Ishikawa (cell line): ENCODE results near the gene SASH1.

Experiments used
- CEBPB ChIP-seq: IDR thresholded peaks from 2 replicates; pipeline ENCODE4 v1.6.1; 2012
- CREB1 ChIP-seq: IDR thresholded peaks from 2 replicates; pipeline ENCODE4 v1.6.1; 2012; ENCODE audit warnings: low read depth
- EGR1 ChIP-seq: IDR thresholded peaks from 2 replicates; pipeline ENCODE4 v1.6.1; 2012
- EP300 ChIP-seq: IDR thresholded peaks from 2 replicates; pipeline ENCODE4 v1.6.1; 2012; ENCODE audit warnings: borderline replicate concordance
- FOXM1 ChIP-seq: IDR thresholded peaks from 2 replicates; pipeline ENCODE4 v1.6.1; 2012; ENCODE audit warnings: low read depth, borderline replicate concordance
- NFIC ChIP-seq: IDR thresholded peaks from 2 replicates; pipeline ENCODE4 v1.6.1; 2012
- RAD21 ChIP-seq: IDR thresholded peaks from 2 replicates; pipeline ENCODE4 v1.6.1; 2012; ENCODE audit warnings: low read depth
- TAF1 ChIP-seq: IDR thresholded peaks from 2 replicates; pipeline ENCODE4 v1.6.1; 2012; ENCODE audit warnings: low read depth, mild to moderate bottlenecking
- TCF12 ChIP-seq: IDR thresholded peaks from 2 replicates; pipeline ENCODE4 v1.6.1; 2012; ENCODE audit warnings: low read depth
- TEAD4 ChIP-seq: IDR thresholded peaks from 2 replicates; pipeline ENCODE4 v1.6.1; 2012
- YY1 ChIP-seq: IDR thresholded peaks from 2 replicates; pipeline ENCODE4 v1.6.1; 2012; ENCODE audit warnings: low read depth
- ZBTB7A ChIP-seq: IDR thresholded peaks from 2 replicates; pipeline ENCODE4 v1.6.1; 2012; ENCODE audit warnings: low read depth
- TF ChIP-seq, protein P1 (sequence below): IDR thresholded peaks from 2 replicates; pipeline ENCODE4 v1.6.1; 2012
- TF ChIP-seq, protein P2 (sequence below): IDR thresholded peaks from 2 replicates; pipeline ENCODE4 v1.6.1; 2012
- TF ChIP-seq, protein P3 (sequence below): IDR thresholded peaks from 2 replicates; pipeline ENCODE4 v1.6.1; 2012; ENCODE audit warnings: low read depth, mild to moderate bottlenecking

The SASH1 gene

DNA sequence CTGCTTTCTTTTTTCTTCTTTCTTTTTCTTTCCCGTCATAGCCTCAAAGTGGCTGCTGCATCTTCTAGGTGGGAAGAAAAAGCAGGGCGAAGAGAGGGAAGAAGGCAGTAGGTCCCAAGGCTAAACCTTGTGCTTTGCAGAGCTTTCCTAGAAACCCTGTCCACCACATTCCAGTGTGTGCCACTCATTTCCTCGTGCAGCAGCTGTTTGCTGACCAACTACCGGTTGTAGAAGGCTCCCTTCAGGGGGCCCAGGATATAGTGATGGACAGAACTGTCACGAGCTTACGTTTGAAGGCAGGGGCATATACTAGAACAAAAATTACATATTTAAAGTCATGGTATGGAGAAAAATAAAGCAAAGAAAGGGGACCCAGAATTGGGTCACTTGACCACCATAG lies 103.0 kb downstream of the SASH1 start:
- TF ChIP-seq TAF1 (no peak), TCF12 (no peak), ZBTB7A (no peak), NFIC (no peak), EP300 (no peak), CEBPB (no peak), YY1 (no peak), RAD21 (no peak), FOXM1 (no peak), EGR1 (no peak), TEAD4 (no peak)
- TF ChIP-seq, protein P1, sequence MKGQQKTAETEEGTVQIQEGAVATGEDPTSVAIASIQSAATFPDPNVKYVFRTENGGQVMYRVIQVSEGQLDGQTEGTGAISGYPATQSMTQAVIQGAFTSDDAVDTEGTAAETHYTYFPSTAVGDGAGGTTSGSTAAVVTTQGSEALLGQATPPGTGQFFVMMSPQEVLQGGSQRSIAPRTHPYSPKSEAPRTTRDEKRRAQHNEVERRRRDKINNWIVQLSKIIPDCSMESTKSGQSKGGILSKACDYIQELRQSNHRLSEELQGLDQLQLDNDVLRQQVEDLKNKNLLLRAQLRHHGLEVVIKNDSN = no peak

DNA sequence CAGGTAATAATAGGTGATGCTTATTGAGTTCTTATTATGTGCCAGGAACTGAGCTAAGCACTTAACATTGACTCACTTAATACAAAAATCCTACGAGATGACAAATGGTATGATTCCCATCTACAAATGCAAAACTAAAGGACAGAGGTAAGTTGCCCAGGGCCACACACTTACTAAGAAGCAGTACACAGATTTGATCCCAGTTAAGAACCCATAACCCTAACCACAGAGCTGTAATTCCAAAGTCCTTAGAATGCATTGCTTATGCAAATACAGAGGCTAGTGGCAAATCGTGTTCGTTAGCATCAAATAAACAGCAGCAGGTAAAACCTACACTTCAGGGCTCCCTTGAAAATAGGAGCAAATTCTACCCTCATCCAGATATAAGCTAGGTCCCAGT lies 104.0 kb downstream of the SASH1 start:
- TF ChIP-seq TEAD4 (no peak), EP300 (no peak), CREB1 (no peak), EGR1 (no peak)

DNA sequence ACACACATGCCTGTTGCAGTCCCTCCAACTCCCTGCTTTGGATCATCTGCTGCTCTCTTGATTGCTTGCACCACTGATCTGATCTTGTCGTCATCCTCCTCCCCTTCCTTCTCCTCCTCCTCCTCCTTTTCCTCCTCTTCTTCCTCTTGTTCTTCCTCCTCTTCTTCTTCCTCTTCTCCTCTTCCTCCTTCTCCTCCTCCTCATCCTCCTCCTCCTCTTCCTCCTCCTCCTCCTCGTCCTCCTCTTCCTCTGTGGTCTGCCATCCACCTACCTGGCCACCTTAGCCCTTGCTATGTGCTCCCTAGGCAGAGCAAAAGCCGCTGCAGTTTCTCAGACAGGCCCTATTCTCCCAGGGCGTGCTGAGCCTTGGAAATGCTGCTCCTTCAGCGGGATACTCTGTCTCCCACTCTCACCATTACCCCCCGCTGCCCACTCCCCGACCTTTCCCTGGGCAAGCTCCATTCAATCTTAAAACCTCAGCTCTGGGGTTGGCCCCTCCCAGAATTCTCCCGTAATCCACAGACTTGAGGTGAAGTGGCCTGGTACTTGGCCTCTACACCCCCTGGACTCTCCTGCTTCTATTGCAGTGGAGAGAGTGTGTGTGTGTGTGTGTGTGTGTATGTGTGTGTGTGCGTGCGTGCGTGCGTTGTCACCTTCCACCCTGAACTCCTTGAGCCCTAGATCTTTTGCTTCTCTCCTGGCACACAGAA lies 105.0 kb downstream of the SASH1 start:
- TF ChIP-seq, protein P2, sequence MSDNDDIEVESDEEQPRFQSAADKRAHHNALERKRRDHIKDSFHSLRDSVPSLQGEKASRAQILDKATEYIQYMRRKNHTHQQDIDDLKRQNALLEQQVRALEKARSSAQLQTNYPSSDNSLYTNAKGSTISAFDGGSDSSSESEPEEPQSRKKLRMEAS = no peak

DNA sequence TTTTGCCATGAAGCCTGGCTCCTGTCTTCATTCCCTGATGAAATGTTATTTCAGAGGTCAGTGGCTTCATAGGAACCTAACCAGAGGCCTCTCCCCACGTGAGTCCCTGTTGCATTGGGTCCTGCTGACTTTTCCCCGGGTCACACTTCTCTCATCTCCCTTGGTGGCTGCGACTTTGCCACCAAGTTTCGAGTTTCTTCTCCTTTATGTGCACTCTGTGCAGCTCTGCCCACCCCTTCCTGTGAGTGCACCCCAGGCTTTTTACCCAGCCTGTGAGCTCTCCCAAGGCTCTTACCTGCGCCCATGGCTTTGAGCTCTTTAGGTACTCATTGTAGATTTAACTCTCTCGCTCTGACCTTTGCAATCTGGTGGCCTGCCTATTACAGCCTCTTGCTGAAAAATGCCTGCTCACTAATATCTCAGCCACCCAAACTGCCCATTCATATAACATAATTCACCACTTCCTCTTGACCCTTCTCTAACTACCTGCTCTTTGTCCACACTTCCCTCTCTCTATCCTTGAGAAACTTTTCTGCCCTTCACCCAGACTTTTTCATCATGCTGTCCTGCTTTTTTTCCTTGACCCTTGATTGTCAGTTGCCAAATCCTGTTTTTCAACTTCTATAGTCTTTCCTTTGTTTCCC lies 105.9 kb downstream of the SASH1 start:
- TF ChIP-seq TEAD4 = no peak
- no peak for TF ChIP-seq YY1
- TF ChIP-seq, protein P1 = no peak
- no peak for TF ChIP-seq EGR1
- TF ChIP-seq, protein P2 = no peak
- TF ChIP-seq EP300 = no peak

DNA sequence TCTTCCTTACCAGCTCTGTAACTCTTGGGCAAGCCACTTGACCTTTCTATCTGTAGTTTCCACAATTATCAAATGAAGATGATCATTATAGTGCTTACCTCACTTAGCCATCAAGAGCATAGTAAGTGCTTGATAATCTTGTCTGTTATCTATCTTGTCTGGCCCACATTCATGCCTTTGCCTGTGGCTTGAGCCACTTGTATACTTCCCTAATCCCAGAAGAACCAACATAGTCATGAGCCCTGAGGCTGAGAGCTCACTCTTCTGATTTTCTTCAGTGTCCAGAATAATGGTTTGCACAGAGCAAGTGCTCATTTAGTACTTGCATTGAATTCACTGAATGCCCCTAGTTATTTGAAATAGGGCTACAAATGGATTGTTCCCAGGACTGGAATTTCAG lies 108.2 kb downstream of the SASH1 start:
- TF ChIP-seq EGR1 (no peak), YY1 (no peak), FOXM1 (no peak), CEBPB (no peak), CREB1 (no peak), ZBTB7A (no peak), NFIC (no peak), TAF1 (no peak), TEAD4 (no peak), RAD21 (no peak), EP300 (no peak), TCF12 (no peak)
- TF ChIP-seq, protein P3, sequence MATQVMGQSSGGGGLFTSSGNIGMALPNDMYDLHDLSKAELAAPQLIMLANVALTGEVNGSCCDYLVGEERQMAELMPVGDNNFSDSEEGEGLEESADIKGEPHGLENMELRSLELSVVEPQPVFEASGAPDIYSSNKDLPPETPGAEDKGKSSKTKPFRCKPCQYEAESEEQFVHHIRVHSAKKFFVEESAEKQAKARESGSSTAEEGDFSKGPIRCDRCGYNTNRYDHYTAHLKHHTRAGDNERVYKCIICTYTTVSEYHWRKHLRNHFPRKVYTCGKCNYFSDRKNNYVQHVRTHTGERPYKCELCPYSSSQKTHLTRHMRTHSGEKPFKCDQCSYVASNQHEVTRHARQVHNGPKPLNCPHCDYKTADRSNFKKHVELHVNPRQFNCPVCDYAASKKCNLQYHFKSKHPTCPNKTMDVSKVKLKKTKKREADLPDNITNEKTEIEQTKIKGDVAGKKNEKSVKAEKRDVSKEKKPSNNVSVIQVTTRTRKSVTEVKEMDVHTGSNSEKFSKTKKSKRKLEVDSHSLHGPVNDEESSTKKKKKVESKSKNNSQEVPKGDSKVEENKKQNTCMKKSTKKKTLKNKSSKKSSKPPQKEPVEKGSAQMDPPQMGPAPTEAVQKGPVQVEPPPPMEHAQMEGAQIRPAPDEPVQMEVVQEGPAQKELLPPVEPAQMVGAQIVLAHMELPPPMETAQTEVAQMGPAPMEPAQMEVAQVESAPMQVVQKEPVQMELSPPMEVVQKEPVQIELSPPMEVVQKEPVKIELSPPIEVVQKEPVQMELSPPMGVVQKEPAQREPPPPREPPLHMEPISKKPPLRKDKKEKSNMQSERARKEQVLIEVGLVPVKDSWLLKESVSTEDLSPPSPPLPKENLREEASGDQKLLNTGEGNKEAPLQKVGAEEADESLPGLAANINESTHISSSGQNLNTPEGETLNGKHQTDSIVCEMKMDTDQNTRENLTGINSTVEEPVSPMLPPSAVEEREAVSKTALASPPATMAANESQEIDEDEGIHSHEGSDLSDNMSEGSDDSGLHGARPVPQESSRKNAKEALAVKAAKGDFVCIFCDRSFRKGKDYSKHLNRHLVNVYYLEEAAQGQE = no peak
- TF ChIP-seq, protein P2 = no peak
- TF ChIP-seq, protein P1 = no peak

DNA sequence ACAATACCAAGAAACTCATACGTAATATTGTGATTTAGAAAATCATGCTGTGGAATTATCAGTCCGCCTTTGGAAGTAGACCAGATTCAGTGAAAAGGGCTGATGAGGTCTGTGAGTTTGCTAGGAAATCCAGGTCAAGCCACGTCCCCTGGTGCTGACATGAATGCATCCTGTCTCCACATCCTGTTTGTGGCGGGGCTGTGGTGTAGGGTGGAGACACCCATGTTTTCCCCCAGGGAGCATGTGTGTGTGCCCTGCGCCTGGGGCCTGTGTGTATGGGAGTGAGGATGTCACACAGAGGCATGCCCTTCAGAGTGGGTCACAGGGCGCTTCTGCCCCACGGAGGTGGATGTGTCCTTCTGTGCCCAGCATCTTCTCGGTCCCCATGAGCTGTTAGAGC lies 109.1 kb downstream of the SASH1 start:
- TF ChIP-seq EP300 = no peak
- TF ChIP-seq, protein P1 = no peak
- no peak for TF ChIP-seq RAD21
- TF ChIP-seq NFIC = no peak
- TF ChIP-seq YY1 = no peak
- TF ChIP-seq FOXM1 = no peak
- TF ChIP-seq, protein P2 = no peak
- no peak for TF ChIP-seq CREB1
- no peak for TF ChIP-seq EGR1
- no peak for TF ChIP-seq TEAD4
- no peak for TF ChIP-seq CEBPB
